Measurements from ENCODE around the gene OVCH1.
A peak's percentile ranks its signal among the peaks of the same experiment; 100 is the strongest.

Gene OVCH1, protein sequence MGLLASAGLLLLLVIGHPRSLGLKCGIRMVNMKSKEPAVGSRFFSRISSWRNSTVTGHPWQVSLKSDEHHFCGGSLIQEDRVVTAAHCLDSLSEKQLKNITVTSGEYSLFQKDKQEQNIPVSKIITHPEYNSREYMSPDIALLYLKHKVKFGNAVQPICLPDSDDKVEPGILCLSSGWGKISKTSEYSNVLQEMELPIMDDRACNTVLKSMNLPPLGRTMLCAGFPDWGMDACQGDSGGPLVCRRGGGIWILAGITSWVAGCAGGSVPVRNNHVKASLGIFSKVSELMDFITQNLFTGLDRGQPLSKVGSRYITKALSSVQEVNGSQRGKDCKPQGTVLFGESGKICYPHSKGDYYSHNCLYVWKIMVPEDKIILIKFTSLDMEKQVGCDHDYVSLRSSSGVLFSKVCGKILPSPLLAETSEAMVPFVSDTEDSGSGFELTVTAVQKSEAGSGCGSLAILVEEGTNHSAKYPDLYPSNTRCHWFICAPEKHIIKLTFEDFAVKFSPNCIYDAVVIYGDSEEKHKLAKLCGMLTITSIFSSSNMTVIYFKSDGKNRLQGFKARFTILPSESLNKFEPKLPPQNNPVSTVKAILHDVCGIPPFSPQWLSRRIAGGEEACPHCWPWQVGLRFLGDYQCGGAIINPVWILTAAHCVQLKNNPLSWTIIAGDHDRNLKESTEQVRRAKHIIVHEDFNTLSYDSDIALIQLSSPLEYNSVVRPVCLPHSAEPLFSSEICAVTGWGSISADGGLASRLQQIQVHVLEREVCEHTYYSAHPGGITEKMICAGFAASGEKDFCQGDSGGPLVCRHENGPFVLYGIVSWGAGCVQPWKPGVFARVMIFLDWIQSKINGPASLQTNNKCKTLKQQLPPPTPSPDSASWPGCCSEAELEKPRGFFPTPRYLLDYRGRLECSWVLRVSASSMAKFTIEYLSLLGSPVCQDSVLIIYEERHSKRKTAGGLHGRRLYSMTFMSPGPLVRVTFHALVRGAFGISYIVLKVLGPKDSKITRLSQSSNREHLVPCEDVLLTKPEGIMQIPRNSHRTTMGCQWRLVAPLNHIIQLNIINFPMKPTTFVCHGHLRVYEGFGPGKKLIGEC

DNA sequence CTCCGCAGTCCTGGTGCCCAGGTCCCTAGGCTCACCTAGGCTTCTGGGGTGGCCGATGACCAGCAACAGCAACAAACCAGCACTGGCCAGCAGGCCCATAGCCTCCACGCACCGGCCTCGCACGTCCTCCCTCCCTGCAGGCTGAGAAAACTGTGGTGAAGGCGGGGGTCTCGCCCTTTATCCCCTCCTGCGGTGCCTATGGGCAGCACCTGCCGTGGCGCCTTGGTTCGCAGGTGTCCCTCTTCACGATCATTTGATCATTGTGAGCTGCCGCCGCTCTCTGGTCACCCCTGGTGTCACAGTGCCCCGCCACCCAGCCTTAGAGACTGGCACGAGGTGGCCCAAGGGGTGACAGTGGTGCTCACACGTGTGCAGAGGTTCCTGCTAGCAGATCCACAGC, at the start of gene OVCH1:
Gene OVCH1, minus strand, starts transcription at position 99 of the 400 bp plus-strand sequence. Its CDS starts 0 bp downstream, at position 99.
- DNase-seq = no peak

DNA sequence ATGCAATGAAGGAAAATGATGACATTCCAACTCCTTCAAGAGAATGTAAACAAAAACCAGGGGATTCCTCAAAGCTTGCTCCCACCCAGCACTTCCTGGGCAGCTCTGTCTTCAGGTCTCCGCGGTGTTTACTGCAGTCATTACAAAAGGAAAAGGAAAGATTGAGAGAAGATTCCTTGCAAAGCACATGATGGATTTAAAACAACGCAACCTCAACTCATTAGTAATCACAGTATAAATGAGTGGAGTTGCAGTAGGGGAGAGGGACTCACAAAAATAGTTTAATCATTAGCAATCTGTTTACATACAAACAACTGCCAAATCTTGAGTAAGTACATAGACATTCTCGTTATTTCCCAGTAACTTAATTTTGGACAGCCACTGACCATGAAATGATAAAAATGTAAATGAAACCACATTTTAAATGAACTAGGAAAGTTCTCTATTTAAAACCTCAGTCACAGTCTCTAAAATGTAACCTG, 49.7 kb upstream of the OVCH1 start:
- DNase-seq = no peak

DNA sequence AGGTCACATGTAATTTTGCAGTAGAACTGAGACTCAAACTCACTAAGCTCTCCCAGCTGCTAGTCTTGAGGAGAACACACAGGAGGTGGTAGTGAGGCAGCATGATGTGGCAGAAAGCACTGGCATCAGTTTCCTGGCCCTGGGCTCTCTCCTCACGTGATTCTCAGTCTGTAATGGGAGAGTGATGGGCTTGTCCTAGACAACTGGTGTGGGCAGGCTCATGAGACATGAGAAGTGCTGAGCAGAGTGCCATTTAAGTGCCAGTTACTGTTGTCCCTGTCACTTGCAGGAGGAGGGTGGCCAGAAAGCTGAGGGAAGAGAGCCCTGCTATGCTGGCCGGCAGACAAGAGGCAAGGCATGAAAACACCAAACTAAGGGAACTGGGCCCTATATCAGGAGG, 48.5 kb upstream of the OVCH1 start:
- no peak for DNase-seq

DNA sequence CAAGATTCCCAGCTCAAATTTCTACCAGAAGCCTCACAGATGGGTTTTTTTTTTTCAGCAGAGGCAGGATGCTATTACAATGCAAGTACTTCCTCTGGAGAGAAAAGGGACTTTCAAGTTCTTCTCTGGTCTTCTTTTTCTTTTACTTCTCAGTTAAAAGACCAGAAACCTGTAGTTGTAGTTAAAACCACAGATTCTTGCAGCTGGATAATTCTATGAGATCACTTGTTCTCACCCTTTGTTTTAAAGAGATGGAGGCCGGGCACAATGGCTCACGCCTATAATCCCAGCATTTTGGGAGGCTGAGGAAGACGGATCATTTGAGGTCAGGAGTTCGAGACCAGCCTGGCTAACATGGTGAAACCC, 47.6 kb upstream of the OVCH1 start:
- DNase-seq = no peak

DNA sequence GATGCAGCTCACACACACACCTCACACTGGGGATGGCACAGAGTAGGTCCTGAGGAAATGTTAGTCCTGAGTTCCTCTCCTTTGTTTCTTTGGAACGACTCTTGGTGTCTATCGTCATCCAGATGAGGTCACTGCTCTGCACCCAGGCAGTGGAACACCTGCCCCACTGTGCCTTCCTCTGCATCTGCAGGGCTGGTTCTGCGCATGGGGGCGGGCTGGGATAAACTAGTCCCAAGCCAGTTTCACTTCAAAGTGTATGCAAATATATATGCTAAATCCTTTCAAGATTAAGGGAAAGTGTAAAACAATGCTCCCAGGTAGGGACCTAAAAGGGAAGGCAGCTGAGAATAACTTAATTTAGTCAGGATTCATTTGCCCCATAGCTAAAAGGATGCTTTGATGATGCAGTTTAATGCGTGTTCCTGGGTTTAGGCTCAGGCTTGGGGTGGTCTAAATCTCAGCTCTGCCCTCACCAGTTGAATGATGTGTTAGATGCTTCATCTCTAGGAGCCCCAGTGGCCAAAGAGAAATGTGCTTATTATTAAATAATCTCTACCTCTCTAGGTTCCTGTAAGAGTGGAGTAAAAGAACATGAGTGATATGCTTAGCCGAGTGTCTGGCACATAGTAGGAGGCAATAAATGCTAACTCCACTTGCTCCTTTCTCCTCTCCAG, 47.1 kb upstream of the OVCH1 start:
- DNase-seq = no peak

DNA sequence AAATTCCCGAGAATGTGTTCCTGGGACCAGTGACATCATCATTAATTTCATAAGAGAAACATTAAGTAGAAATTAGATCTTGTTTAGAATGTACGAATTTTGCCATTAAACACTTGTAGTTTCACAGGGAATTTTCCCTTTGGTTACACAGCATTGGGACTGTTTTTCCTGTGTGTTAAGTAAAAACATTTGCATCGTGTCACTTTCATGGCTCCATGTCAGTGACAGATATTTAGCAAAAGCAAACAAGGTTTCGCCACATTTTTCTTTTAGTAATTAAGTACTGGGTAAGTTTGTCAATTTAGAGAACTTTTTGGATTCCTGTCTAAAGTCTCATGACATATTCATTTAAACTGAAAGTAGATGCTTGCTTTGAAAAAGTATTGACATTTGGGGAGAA, 45.5 kb upstream of the OVCH1 start:
- DNase-seq = no peak

DNA sequence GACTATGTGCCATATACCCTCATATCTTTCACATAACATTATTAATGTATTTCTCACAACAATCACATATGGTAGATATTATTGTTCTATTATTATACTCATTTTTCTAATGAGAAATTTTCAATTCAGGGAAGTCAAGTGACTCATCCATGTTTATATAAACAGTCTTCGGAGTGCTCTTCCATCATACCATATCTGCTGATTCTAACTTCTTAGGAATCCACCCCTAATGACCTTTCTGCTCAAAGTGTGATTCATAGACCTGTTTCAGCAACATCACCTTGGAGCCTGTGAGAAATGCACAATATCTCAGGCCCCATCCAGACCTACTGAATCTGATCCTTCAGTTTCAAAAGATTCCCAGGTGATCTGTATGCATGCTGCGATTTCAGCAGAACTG, 39.8 kb upstream of the OVCH1 start:
- DNase-seq = no peak

DNA sequence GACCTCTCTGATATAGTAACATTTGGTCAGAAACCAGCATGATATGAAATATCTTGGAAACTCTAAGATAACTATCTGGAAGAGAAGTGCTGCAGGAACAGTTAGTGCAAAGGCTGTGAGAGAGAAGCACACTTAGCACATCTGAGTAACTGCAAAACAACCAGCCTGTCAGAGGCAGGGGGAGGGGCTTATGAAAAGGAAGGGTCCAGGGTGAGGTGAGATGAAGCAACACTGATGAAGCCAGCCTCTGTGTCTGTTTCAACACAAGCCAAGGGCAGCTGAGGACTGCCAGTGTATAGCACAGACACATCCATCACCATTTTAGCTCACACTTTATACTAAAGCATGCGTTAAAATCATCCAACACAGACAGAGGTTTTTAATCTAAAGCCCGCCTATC, 37.4 kb upstream of the OVCH1 start:
- DNase-seq = no peak

DNA sequence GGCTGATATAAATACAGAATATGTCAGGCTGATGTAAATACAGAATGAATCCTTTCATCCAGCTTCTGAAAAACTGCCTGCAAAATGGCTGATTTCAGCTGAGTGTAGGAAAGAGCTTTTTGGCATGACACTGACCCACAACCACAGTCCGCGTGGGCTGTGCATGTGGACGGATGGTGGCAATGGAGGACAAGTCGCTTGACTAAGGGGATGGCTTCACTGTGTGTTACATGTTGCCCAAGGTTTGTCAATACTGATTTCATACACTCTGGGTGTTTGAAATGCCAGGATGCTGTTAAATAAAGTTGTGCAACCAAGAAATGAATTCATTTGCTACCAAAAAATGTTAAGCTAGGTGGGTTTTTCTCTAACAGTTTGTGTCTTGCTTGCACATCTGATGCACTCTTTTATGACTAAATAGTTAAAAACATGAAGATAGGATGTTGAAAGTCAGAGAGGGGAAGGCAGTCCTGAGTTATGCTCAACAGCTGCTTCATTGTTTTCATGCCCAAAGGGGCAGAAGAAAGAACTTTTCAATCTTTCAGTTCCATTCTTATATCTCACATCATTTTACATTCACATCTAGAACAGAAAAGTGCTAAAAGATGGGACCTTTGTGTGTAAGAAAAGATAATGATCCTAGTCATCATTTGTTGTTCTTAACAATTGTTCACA, 36.5 kb upstream of the OVCH1 start:
- no peak for DNase-seq

DNA sequence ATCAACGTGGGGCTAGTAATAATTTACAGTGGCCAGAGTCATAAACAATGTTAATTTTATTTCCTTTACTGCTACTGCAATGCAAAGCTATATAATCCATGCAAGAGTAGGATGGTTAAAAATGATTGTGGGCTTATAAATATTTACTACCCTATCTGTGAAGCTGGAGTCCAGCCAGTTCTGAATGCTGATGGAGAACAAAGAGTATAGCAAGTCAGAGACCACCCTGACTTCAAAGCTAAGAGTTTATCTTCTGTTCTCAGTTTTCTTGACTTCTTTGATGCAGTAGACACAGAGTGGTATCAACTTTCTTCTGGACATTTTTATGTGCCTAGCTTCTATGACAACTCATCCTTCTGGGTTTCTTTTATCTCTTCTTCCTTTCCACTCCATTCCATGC, 34.0 kb upstream of the OVCH1 start:
- no peak for DNase-seq

DNA sequence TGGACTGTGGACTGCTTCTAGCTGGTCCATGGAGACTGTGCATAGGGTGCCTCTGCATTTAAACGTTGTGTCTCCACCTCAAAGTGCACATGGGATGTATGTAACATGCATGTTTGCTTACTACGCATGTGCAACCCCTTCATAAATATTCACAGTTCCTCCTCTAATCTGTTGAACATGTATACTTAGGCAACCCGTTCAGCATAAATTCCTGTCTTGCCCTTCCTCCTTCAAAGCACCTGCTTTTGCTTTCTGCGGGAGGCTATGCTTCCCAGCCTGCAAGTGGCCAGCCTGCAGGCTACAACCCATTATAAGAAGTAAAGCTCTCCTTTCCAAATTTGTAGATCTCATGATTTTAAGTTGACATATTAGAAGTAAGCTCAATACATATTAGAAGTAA, 33.0 kb upstream of the OVCH1 start:
- no peak for DNase-seq

DNA sequence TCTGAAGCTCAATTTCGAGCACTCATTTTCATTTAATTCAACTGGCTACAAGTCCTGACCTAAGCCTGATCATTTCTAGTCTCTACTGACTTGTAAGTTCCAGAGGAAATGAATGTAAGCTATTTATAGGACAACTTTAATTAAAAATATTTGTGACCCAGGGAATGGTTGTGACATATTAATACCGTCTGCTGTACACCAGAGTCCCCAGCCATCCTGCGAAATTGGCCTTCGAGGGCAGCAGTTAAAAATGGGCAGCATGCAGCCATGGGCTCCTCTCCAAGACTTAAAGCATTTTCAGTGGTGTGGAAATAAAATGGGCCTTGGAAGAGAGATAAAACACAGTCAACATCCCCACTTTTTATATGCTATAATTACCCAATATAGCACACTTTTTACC, 30.7 kb upstream of the OVCH1 start:
- no peak for DNase-seq

DNA sequence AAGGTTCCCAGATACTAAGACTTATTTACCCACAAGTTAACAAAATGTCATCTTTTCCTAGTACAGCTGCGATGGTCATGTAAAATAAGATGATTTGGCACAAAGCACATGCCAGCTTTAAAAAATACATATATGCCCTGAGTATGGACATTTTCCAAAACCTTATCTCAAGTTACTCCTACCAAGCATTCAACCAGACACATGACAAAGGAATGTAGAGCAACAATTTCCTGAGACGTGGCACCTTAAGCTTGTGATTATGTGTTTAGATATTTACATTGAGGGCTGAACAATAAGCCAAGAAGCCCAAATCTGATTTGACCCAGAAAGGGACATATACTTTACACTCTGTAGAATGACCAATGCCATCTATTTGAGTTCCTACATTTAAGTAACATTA, 24.5 kb upstream of the OVCH1 start:
- DNase-seq = no peak

DNA sequence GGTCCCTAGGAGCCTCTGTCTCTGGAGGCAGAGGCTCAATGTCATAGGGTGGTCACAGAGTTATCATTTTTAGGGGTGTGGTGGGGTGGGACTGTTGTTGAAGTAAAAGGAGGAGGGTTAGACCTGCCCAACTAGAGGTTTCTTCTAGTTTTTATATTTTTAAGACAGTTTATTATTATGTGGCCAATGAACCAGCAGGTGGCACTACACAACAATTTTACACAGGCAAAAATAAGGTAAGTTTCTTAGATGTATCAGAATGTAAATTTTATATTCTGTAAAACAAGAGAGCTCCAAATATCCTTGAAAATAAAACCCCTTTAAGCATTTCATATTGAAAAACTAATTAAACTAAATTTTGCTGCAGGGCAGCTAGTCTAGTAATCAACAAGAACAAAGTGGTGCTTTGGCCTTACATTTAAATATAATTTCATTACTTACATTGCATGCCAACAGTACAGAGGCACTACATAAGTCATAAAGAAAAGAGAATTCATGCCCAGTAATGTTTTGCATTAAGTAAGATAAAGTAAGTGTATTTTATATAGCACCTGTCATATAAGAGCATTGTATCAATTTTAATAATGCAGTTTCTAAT, 22.2 kb upstream of the OVCH1 start:
- DNase-seq = peak; percentile 45

DNA sequence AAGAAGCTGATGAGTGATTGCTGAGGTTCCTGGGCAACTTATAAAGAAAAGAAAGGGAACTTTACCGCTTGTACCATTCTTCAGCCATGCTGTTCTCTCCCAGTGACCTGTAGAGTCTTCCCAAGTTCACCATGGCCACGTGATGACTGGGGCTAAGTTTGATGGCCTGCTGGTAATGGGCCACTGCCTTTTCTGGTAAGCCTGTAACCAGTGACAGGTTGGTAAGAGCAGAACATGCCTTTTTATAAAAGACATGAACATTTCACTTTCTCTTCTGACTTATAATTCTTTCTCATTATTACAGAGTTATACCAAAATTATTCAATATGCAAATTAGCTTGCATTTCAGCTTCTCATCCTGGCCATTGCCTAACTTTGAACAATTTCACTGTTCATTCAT, 20.9 kb upstream of the OVCH1 start:
- no peak for DNase-seq

DNA sequence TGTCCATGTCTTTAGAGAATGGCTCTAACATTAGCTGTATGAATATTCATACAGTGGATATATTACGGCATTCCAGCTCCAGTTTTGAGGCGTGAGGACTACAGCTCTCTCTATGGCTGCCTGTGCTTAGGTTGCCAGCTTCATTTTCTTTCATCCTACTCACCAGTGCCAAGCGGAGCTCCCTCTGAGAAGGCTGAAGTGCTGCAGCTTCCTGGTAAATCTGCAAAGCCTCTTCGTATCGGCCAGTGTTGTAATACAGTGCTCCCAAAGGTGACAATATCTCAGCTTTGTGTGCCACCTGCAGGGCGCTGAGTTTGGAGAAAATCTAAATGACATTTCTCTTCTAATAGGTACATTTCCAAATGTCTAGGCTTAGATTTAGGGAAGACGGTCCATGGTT, 19.8 kb upstream of the OVCH1 start:
- DNase-seq = peak; percentile 1

DNA sequence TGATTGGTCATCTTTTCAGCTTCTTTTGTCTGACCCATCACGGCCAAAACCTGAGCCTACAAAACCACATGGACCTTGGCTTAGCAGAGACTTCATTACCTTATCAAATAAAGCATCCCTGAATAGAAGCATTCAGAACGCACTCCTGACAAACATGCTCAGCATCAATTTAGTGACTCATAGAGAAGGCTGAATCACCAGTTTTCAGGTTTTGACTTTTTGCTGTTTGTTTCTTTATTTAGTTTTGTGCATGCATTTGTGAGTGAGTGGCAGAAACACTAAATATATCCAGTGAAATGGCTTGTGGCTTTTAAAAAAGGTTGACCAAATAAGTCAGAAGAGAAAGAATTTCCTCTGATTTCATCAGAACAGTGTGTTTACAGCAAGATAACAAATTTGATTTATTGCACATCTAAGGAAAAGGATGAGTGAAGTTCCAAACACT, 19.0 kb upstream of the OVCH1 start:
- DNase-seq = peak; percentile 14

DNA sequence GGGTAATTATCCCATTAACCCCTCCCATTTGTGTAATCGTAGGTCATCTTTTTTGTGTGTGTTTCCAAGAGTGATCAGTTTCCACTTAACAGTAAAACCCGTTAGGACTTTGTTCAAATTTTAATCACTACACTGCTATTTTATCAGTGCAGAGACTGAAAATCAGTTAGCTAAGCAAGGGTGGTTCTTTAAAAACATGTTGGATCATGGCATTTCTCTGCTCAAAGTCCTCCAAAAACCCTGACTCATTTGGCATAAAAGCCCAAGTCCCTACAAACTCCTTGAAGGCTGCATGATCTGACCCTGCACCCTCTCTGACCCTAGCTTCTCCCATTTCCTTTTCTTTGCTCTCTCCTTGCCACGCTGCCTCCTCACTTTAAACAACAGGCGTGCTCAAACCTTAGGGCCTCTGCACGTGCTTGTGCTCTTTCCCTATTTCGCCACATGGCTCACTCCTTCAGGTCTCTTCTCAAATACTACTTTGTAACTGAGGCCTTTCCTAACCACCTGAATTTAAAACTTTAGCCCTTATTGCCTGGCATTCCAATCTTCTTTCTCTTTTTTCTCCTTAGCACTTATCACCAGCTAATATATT, 13.2 kb upstream of the OVCH1 start:
- no peak for DNase-seq

DNA sequence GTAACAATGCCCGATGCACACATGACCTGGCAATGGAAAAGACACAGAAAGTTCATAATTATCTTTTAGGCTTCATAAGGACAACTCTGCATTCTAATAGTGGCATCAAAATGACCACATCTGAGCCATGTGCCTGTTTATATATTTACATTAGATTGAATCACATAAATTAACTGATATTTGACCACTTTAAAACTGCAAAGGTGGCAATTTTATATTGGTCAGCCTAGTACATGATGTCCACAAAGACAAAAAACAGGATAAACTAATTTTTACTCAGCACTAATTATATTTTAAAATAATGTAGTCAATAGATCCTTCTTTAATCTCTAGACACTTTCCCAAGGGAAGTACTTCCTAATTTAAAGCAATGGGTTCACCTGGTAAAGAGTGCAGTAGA, 12.0 kb upstream of the OVCH1 start:
- DNase-seq = no peak

DNA sequence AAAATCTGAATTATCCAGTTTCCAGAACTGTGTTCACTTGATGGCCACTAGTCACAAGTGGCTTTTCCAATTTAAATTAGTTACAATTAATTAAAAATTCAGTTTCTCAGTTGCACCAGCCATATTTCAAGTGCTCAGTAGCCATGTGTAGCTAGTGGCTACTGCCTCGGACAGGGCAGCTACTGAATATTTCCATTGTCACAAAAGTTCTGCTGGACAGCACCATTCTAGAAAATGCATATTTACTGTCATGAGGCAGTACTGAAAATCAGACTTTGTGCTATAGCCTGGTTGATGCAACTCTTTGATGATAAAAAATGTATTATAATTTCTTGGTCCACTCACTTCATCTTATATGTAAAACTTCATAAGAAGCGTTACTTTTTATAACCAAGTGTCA, 11.5 kb upstream of the OVCH1 start:
- no peak for DNase-seq

DNA sequence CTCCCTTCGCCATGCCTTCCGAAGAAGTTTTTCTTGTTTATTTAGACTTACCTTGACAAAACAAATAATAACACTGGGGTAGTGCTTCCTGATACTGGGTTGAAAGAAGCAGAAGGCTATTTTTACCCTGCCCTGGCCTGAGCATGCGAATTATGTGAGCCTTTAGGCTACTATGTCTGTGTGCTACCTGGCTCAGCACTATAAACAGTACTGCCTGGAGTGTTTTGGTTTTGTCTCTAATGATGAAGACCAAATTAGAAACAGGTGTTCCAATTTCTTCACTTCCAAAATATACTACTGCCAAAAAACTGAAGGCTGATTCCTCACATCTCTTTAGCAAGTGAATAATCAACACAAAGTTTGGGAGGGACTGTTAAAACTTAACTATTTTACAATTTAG, 7.6 kb upstream of the OVCH1 start:
- DNase-seq = no peak

DNA sequence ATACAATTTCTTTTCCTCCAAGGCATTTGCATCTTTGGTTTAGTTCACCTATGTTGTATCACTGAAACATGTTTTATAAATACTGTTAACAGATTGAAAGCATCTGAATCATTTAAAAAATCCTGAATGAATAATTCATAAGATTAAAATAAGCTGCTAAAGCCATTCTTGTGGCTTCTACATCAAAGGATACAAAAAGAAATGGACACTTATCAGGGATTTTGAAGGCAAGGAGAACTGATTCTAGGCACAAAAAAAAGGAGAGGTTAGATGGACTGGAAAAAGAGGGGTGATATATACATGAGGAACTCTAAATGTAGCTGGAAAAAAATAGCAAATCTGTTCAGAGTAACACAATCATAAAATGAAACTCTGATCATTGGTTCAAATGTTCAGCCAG, 5.8 kb upstream of the OVCH1 start:
- DNase-seq = no peak

Measured in fibroblast of upper back skin (primary cell).